ENCODE data around the gene PCDH9. TPM values are rescaled to one million over a fixed set of nuclear protein-coding genes. Genes with fewer than 3 reads are reported as not detected.

Gene PCDH9
- total and polyA plus RNA-seq, 7 donors, result under 0.01 to 15.7 (median 8.7) TPM; not detected in 1

DNA sequence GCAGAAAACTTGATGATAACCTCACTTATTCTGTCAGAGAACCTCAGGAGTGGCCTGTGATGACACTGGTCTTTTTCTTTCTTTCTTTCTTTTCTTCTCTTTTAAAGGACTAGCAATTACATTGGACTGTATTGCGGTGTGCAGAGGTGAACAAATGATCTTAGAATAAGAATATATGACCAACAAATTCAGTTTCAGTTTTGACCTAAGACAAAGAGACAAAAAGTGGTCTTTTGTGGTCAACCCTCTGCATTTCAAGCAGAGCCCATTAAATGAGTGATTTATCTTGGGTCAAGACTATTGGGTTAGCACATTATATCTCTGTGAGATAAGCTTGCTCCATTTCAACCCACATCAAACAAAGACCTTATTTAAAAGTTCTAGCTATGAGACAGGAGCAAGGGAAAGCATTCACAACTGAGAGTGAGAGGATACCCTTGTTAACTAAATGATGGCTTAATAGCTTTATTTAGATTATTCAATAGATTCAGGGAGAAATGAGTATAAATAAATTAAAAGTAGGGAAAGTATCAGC, 644.4 kb downstream of the PCDH9 start:
- H3K9me3 ChIP-seq, result no peaks in the 10 kb centered on the region
- intact Hi-C loops (cut with DNase I), result no loop called here
- H3K4me3 ChIP-seq, result no peak overlapping the region
- WGBS, 2 donors, result 83 to 90% methylated on average over 1 of the region's 1 CpG
- DNase-seq, result no peak
- H3K36me3 ChIP-seq, result no peaks in the 10 kb centered on the region
- H3K27me3 ChIP-seq, result no peaks in the 10 kb centered on the region
- TF ChIP-seq EP300 (IDR thresholded peaks at IDR 0.05), result no peak
- TF ChIP-seq POLR2A (IDR thresholded peaks at IDR 0.05), result no peak
- no peak for TF ChIP-seq POLR2AphosphoS5 (IDR thresholded peaks at IDR 0.05)
- TF ChIP-seq, protein P1, sequence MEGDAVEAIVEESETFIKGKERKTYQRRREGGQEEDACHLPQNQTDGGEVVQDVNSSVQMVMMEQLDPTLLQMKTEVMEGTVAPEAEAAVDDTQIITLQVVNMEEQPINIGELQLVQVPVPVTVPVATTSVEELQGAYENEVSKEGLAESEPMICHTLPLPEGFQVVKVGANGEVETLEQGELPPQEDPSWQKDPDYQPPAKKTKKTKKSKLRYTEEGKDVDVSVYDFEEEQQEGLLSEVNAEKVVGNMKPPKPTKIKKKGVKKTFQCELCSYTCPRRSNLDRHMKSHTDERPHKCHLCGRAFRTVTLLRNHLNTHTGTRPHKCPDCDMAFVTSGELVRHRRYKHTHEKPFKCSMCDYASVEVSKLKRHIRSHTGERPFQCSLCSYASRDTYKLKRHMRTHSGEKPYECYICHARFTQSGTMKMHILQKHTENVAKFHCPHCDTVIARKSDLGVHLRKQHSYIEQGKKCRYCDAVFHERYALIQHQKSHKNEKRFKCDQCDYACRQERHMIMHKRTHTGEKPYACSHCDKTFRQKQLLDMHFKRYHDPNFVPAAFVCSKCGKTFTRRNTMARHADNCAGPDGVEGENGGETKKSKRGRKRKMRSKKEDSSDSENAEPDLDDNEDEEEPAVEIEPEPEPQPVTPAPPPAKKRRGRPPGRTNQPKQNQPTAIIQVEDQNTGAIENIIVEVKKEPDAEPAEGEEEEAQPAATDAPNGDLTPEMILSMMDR (IDR thresholded peaks at IDR 0.05), result no peak
- no peaks in the 10 kb centered on the region for H3K4me1 ChIP-seq
- H3K27ac ChIP-seq, result no peak overlapping the region

DNA sequence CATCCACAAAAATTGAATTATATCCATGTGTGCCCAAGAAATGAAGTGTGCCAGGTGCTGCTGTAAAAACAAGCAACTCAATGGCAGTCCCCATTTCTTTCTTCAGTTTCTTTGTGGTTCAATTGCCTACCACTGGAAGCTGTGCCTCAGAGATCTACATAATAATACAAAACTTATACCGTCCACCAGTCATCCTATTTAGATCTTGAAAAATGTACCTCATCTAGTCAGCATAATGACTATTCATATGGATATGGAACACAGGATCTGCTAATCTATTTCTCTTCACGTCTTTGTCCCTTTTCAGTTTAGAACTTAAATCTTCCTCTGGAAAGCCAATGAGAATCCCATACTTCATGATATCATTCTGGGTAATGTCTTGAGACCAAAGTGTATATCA, 648.5 kb downstream of the PCDH9 start:
- no peak overlapping the region for H3K27ac ChIP-seq
- 91 to 95% methylated on average over 2 of the region's 2 CpGs for WGBS, 2 donors
- no peaks in the 10 kb centered on the region for H3K9me3 ChIP-seq
- H3K27me3 ChIP-seq, result no peaks in the 10 kb centered on the region
- H3K36me3 ChIP-seq, result no peaks in the 10 kb centered on the region
- H3K4me1 ChIP-seq, result no peaks in the 10 kb centered on the region
- intact Hi-C loops (cut with DNase I), result no loop called here
- TF ChIP-seq POLR2AphosphoS5 (IDR thresholded peaks at IDR 0.05) (no peak), EP300 (IDR thresholded peaks at IDR 0.05) (no peak), POLR2A (IDR thresholded peaks at IDR 0.05) (no peak)
- TF ChIP-seq, protein P1 (IDR thresholded peaks at IDR 0.05), result no peak
- no peak for DNase-seq
- no peak overlapping the region for H3K4me3 ChIP-seq

DNA sequence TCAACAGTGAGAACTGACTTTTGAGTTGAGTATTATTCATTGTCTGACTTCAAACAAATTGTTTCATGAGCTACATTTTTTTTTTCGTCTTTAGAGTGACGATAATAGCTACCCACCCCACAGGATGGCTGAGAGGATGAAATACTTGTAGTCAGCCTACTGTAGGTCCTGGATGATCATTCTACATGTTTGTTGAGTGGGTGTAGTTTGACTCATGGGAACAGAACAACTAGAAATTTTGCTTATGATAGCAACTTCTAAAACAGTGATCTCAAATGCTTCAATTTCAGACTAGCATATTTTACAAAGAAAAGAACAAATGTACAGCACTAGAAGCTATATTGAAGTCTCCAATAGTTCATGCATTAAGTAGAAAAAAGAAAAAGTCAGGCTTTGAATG, 651.8 kb downstream of the PCDH9 start:
- Histone ChIP-seq H3K36me3 (no peaks in the 10 kb centered on the region), H3K4me3 (no peak overlapping the region), H3K4me1 (no peaks in the 10 kb centered on the region), H3K27me3 (no peaks in the 10 kb centered on the region), H3K27ac (no peak overlapping the region), H3K9me3 (no peaks in the 10 kb centered on the region)
- TF ChIP-seq EP300 (IDR thresholded peaks at IDR 0.05), result no peak
- TF ChIP-seq POLR2A (IDR thresholded peaks at IDR 0.05), result no peak
- TF ChIP-seq POLR2AphosphoS5 (IDR thresholded peaks at IDR 0.05), result no peak
- TF ChIP-seq, protein P1 (IDR thresholded peaks at IDR 0.05), result no peak
- no peak for DNase-seq
- intact Hi-C loops (cut with DNase I), result no loop called here
- WGBS, 2 donors, result 85 to 90% methylated on average over 2 of the region's 2 CpGs

DNA sequence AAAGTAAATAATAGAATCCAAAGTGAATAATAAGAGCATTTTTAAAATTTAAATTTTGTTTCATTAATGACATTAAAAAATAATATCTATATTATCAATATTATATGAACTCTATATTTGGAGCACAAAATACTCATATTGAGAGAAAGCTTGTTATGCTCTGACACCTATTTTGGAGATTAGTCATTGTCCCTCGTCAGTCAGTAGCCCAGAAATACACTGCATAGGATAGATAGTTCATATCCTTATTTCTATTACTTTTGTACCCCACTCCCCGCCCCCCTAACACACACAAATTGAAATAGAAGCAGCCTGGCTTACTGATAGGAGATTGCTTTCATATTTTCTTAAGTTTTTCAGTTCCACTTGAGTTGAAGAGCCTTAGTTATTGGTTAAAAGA, 652.8 kb downstream of the PCDH9 start:
- Histone ChIP-seq H3K36me3 (no peaks in the 10 kb centered on the region), H3K4me3 (no peak overlapping the region), H3K4me1 (no peaks in the 10 kb centered on the region), H3K9me3 (no peaks in the 10 kb centered on the region), H3K27ac (no peak overlapping the region), H3K27me3 (no peaks in the 10 kb centered on the region)
- WGBS, 2 donors, result 88% methylated on average over 2 of the region's 2 CpGs
- intact Hi-C loops (cut with DNase I), result no loop called here
- TF ChIP-seq, protein P1 (IDR thresholded peaks at IDR 0.05), result no peak
- TF ChIP-seq EP300 (IDR thresholded peaks at IDR 0.05) (no peak), POLR2A (IDR thresholded peaks at IDR 0.05) (no peak)
- DNase-seq, result no peak

DNA sequence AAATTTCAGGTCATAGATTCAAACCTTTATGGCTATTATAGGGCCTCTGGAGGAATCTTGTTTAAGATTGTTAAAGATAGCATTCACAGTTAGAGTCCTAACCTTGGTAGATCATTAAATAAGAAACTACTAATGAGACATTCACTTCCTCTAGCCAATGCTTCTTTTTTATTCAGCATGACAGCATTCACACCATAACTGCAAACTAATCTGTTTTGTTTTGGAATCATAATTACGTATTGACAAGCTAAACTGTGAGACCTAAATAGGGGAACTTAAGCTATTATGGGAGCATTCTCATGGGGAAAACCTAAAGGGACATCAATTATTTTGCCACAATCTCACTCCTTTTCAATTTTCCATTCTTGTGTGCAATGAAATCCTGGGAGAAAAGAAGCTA, 653.8 kb downstream of the PCDH9 start:
- no peaks in the 10 kb centered on the region for H3K36me3 ChIP-seq
- no peak for DNase-seq
- no peaks in the 10 kb centered on the region for H3K9me3 ChIP-seq
- TF ChIP-seq, protein P1 (IDR thresholded peaks at IDR 0.05), result no peak
- TF ChIP-seq EP300 (IDR thresholded peaks at IDR 0.05) (no peak), POLR2AphosphoS5 (IDR thresholded peaks at IDR 0.05) (no peak), POLR2A (IDR thresholded peaks at IDR 0.05) (no peak)
- H3K4me3 ChIP-seq, result no peak overlapping the region
- no peaks in the 10 kb centered on the region for H3K27me3 ChIP-seq
- WGBS, 2 donors, result 22 to 69% methylated on average over 1 of the region's 1 CpG
- H3K4me1 ChIP-seq, result no peaks in the 10 kb centered on the region
- intact Hi-C loops (cut with DNase I), result no loop called here
- no peak overlapping the region for H3K27ac ChIP-seq
